Measurements from ENCODE around the gene ZNF415. TPM values are rescaled to one million over a fixed set of nuclear protein-coding genes. Genes with fewer than 3 reads are reported as not detected.

ZNF415 gene
- 4.9 TPM for polyA plus RNA-seq

DNA sequence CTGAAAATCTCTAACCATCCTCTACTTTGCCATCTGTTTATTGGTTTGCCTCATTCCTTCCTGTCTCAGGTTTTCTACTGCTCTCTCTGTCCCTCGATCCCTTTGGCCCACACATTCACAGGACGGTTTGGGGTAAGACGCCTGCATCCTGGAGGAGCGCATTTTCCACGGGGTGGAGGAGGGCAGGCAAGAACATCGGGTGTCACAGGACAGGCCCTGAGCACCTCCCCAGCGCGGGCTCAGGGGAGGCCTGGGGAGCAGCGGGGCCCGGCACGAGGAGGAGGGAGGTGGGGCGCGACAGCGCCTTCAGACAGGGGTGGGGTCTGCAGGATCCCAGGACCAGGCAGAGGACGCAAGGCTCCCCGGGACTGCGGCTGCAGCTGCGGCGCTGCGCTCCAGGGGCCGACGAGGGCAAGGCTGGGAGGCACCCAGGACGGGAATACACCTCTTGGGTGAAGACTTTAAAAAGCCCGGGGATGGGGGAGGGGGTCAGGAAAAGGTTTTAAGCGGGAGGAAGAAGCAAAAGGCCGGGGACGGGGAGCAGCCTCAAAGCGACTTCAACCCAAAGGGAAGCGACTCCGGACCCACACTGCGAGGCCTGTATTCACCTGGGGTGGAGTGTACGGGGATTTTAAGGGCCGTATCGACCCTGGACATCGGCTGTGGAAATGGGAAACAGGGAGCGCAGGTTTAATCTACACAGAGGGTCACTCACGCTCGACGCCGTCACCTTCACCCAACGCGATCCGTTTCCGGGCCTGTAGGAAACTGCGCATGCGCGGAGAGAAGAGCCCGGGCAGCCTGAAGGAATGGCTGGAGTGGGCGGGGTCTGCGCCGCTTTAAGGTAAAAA is at the start of gene ZNF415:
TSS of gene ZNF415 (minus strand) at position 770 of the 851 bp plus-strand sequence. CDS start 10,234 bp downstream, outside the sequence.
- Mint-ChIP-seq H3K4me3 (peak within 1 kb of the TSS; percentile 70 to 90 (median 85)), H3K9me3 (peaks cover 9 to 39% (median 26%) of the 10 kb centered on the region in 3 donors), H3K27ac (no peak within 1 kb of the TSS), H3K27me3 (peaks cover 6% of the 10 kb centered on the region), H3K36me3 (peaks cover 4% of the 10 kb centered on the region), H3K4me1 (peaks cover 0 to 3% (median 3%) of the 10 kb centered on the region in 3 donors)

DNA sequence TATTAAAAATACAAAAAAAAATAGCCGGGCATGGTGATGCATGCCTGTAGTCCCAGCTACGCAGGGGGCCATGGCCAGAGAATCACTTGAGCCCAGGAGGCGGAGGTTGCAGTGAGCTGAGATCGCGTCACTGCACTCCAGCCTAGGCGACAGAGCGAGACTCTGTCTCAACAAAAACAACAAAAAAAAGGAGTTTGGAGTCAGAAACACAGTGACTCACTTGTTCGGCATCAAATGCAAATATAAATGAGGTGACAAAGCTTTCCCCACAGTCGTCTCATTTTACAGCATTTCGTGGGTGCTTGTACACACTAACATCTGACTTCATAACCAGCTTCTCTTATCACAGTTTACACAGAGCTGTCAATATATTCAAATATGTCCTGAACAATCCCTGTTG is 49.5 kb upstream of the ZNF415 start:
- Mint-ChIP-seq H3K27ac (no peak overlapping the region), H3K36me3 (peaks cover 13% of the 10 kb centered on the region), H3K4me1 (peaks cover 0 to 4% (median 3%) of the 10 kb centered on the region in 3 donors), H3K9me3 (peaks cover 8 to 33% (median 21%) of the 10 kb centered on the region in 3 donors), H3K27me3 (no peaks in the 10 kb centered on the region), H3K4me3 (no peak overlapping the region)

- H3K27ac Mint-ChIP-seq, result no peak overlapping the region
- H3K27me3 Mint-ChIP-seq, result no peaks in the 10 kb centered on the region
- peaks cover 13% of the 10 kb centered on the region for H3K36me3 Mint-ChIP-seq
- peaks cover 0 to 1% (median 0%) of the 10 kb centered on the region in 3 donors for H3K4me1 Mint-ChIP-seq
- no peak overlapping the region for H3K4me3 Mint-ChIP-seq
- H3K9me3 Mint-ChIP-seq, result peaks cover 19 to 37% (median 22%) of the 10 kb centered on the region in 3 donors
These were observed 45.3 kb upstream of the ZNF415 start for GRCh38 chr19:53177986-53178385.

DNA sequence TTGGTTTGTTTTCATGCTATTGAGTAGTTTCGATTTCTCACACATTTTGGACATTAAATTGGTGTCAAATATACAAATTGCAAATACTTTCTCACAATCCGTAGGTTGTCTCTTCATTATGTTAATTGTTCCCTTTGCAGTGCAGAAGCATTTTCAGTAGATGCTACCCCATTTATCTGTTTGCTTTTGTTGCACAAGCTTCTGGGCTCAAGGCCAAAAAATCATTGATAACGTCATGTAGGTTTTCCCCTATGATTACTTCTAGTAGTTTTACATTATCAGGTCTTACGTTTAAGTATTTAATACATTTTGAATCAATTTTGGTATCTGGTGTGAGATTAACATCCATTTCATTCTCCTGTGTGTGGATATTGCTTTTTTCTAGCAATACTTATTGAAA is 40.2 kb upstream of the ZNF415 start:
- no peak overlapping the region for H3K4me3 Mint-ChIP-seq
- peaks cover 0 to 1% (median 0%) of the 10 kb centered on the region in 3 donors for H3K4me1 Mint-ChIP-seq
- H3K27me3 Mint-ChIP-seq, result no peaks in the 10 kb centered on the region
- H3K9me3 Mint-ChIP-seq, result peaks cover 15 to 34% (median 19%) of the 10 kb centered on the region in 3 donors
- H3K36me3 Mint-ChIP-seq, result peaks cover 12% of the 10 kb centered on the region
- H3K27ac Mint-ChIP-seq, result no peak overlapping the region

GRCh38 chr19:53165691-53166091 is 33.0 kb upstream of the ZNF415 start:
- no peaks in the 10 kb centered on the region for H3K27me3 Mint-ChIP-seq
- no peaks in the 10 kb centered on the region for H3K4me1 Mint-ChIP-seq
- H3K27ac Mint-ChIP-seq, result no peak overlapping the region
- H3K36me3 Mint-ChIP-seq, result peaks cover 14% of the 10 kb centered on the region
- peaks cover 10 to 44% (median 30%) of the 10 kb centered on the region in 3 donors for H3K9me3 Mint-ChIP-seq
- H3K4me3 Mint-ChIP-seq, result no peak overlapping the region

DNA sequence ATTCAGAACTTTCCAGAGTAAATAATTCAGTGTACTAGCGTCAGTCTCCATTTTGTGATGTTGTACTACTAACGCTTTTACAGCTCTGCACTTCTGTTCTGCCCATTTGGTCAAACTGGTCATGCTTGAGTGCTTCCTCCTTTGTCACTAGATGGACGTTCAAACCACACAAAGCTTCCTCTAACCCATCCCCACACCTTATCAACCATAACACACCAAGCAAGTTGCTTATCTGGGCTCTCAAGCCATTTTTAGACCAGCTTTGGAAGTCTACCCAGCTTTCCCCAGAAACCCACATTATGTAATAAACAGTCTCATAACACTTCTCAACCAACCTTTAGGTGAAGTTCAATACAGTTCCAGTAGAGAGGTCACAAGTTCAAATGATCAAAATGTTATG is 28.4 kb upstream of the ZNF415 start:
- Mint-ChIP-seq H3K27ac (peak overlapping the region in 1 of 3 donors; percentile 10), H3K9me3 (peaks cover 15 to 38% (median 28%) of the 10 kb centered on the region in 3 donors)

DNA sequence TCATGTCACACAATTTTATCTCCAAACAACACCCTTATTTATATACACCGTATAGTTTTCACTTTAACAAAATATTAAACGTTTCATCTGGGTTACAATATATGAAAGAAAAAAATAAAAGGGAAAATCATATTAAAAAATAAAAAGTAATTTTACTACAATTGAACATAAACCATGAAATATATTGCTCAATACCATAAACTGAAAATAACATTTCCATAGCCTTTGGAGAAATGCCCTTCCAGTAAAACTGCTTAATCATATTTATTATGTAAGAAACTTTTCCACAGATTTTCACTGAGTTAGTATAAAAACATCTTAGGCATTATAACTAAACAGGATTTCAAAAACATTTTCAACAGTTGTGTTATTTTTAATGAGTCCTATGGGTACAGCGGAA is 27.6 kb upstream of the ZNF415 start:
- H3K4me3 Mint-ChIP-seq, result peak overlapping the region in 1 of 4 donors; percentile 93
- H3K4me1 Mint-ChIP-seq, result peaks cover 14 to 16% (median 15%) of the 10 kb centered on the region in 3 donors
- H3K27me3 Mint-ChIP-seq, result no peaks in the 10 kb centered on the region
- peaks cover 13% of the 10 kb centered on the region for H3K36me3 Mint-ChIP-seq
- H3K27ac Mint-ChIP-seq, result no peak overlapping the region
- peaks cover 8 to 32% (median 21%) of the 10 kb centered on the region in 3 donors for H3K9me3 Mint-ChIP-seq

More for the DNA sequence above, 28.4 kb upstream of the ZNF415 start:
- no peaks in the 10 kb centered on the region for H3K27me3 Mint-ChIP-seq
- H3K4me1 Mint-ChIP-seq, result peaks cover 14 to 16% (median 15%) of the 10 kb centered on the region in 3 donors
- peak overlapping the region in 2 of 4 donors; percentile 63 to 83 for H3K4me3 Mint-ChIP-seq
- H3K36me3 Mint-ChIP-seq, result peaks cover 14% of the 10 kb centered on the region

- Mint-ChIP-seq H3K36me3 (peaks cover 21% of the 10 kb centered on the region), H3K9me3 (peaks cover 13 to 31% (median 24%) of the 10 kb centered on the region in 3 donors), H3K4me1 (peaks cover 14 to 21% (median 18%) of the 10 kb centered on the region in 3 donors)
These were observed 25.5 kb upstream of the ZNF415 start for GRCh38 chr19:53158119-53158656.

DNA sequence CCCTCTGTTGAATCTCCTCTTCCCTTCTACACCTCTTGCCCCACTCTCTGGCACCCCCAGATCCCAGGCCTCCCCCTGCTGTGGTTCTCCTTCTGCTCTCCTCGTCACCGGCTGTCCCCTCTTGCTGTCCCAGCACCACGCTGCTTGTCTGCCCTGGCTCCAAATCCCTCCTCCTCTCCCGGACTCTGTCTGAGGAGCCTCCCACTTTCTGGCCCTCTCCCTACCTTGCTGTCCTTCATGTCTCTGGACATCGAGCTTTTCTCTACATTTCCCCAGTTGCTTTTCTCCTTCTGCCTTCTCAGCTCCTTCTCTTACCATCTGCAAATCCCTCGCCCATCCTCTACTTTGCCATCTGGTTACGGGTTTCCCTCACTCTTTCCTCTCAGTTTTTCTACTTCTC is 24.9 kb upstream of the ZNF415 start:
- no peaks in the 10 kb centered on the region for H3K27me3 Mint-ChIP-seq
- H3K4me1 Mint-ChIP-seq, result peaks cover 14 to 21% (median 18%) of the 10 kb centered on the region in 3 donors
- H3K4me3 Mint-ChIP-seq, result peak overlapping the region; percentile 85 to 94 (median 94)
- peak overlapping the region; percentile 64 to 87 (median 80) for H3K27ac Mint-ChIP-seq
- peaks cover 25% of the 10 kb centered on the region for H3K36me3 Mint-ChIP-seq
- H3K9me3 Mint-ChIP-seq, result peaks cover 15 to 29% (median 27%) of the 10 kb centered on the region in 3 donors

More at GRCh38 chr19:53158119-53158656, 25.5 kb upstream of the ZNF415 start:
- Mint-ChIP-seq H3K27me3 (no peaks in the 10 kb centered on the region), H3K4me3 (peak overlapping the region; percentile 85 to 94 (median 94)), H3K27ac (peak overlapping the region; percentile 78 to 87 (median 86))

DNA sequence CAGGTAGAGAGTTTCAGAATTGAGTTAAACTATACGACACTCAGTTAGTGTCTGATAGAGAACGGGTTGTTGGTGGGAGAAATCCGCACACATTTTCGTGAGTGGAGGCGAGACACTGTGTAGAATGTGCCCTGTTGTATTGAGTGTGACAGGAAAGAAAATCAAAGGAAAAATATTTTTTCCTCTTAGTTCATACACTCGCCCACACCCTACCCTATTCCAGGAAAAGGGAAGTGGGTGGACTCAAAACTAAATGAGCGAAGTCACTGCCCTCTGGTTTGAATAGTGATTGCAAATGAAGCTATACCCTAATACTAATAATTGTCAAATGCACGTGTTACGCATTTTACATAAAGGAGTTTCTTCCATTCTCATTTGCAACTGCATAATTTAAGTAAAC is 24.1 kb upstream of the ZNF415 start:
- H3K4me3 Mint-ChIP-seq, result peak overlapping the region; percentile 85 to 94 (median 94)
- peaks cover 15 to 29% (median 27%) of the 10 kb centered on the region in 3 donors for H3K9me3 Mint-ChIP-seq
- H3K27ac Mint-ChIP-seq, result peak overlapping the region in 2 of 3 donors; percentile 64 to 87
- no peaks in the 10 kb centered on the region for H3K27me3 Mint-ChIP-seq
- H3K4me1 Mint-ChIP-seq, result peaks cover 14 to 21% (median 18%) of the 10 kb centered on the region in 3 donors
- peaks cover 25% of the 10 kb centered on the region for H3K36me3 Mint-ChIP-seq

GRCh38 chr19:53147645-53148044 is 14.9 kb upstream of the ZNF415 start:
- Mint-ChIP-seq H3K9me3 (peaks cover 18 to 40% (median 34%) of the 10 kb centered on the region in 3 donors), H3K4me1 (peaks cover 0 to 2% (median 0%) of the 10 kb centered on the region in 3 donors), H3K4me3 (peak overlapping the region in 1 of 4 donors; percentile 27), H3K27ac (no peak overlapping the region), H3K36me3 (peaks cover 44% of the 10 kb centered on the region), H3K27me3 (no peaks in the 10 kb centered on the region)

DNA sequence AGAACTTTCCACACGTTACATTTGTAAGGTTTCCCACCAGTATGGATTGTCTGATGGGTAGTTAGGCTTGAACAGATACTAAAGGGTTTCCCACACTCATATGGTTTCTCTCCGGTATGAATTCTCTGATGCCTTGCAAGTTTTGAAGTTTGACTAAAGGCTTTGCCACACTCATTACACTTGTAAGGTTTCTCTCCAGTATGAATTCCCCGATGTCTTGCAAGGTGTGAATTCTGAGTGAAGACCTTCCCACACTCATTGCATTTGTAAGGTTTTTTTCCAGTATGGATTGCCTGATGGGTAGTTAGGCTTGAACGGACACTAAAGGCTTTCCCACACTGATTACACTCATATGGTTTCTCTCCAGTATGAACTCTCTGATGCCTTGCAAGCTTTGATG is 7.6 kb upstream of the ZNF415 start:
- Mint-ChIP-seq H3K9me3 (peaks cover 20 to 52% (median 37%) of the 10 kb centered on the region in 3 donors), H3K4me3 (no peak overlapping the region), H3K4me1 (no peaks in the 10 kb centered on the region), H3K36me3 (peaks cover 19% of the 10 kb centered on the region), H3K27ac (peak overlapping the region in 1 of 3 donors; percentile 31), H3K27me3 (no peaks in the 10 kb centered on the region)

DNA sequence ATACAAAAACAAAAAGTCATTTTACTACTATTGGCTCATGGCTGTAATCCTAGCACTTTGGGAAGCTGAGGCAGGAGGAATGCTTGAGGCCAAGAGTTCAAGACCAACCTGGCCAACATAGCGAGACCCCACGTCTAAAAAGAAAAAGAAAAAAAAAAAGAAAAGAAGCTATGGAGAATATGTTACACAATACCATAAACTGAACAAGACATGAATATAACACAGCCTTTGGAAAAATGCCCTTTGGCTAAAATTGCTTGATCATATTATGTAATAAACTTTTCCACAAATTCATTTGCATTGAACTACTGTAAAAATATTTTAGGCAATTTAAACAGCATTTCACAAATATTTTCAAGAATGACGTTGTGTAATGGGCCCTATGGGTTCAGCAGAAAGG is 3.7 kb upstream of the ZNF415 start:
- H3K27me3 Mint-ChIP-seq, result peaks cover 4% of the 10 kb centered on the region
- peaks cover 0 to 3% (median 2%) of the 10 kb centered on the region in 3 donors for H3K4me1 Mint-ChIP-seq
- no peak overlapping the region for H3K27ac Mint-ChIP-seq
- peaks cover 16 to 43% (median 32%) of the 10 kb centered on the region in 3 donors for H3K9me3 Mint-ChIP-seq
- peaks cover 3% of the 10 kb centered on the region for H3K36me3 Mint-ChIP-seq
- no peak overlapping the region for H3K4me3 Mint-ChIP-seq

GRCh38 chr19:53131727-53132126 is 983 bp downstream of the ZNF415 start:
- Mint-ChIP-seq H3K27ac (no peak overlapping the region), H3K4me3 (peak overlapping the region; percentile 70 to 90 (median 85)), H3K9me3 (peaks cover 9 to 38% (median 23%) of the 10 kb centered on the region in 3 donors), H3K36me3 (peaks cover 3% of the 10 kb centered on the region), H3K27me3 (peaks cover 6% of the 10 kb centered on the region), H3K4me1 (peaks cover 0 to 3% (median 3%) of the 10 kb centered on the region in 3 donors)

- peaks cover 0 to 3% (median 3%) of the 10 kb centered on the region in 3 donors for H3K4me1 Mint-ChIP-seq
- peaks cover 6% of the 10 kb centered on the region for H3K27me3 Mint-ChIP-seq
- peak overlapping the region in 3 of 4 donors; percentile 81 to 90 (median 89) for H3K4me3 Mint-ChIP-seq
- H3K9me3 Mint-ChIP-seq, result peaks cover 9 to 38% (median 20%) of the 10 kb centered on the region in 3 donors
- H3K36me3 Mint-ChIP-seq, result peaks cover 3% of the 10 kb centered on the region
- H3K27ac Mint-ChIP-seq, result no peak overlapping the region
These were observed 1.6 kb downstream of the ZNF415 start for GRCh38 chr19:53131085-53131590.

Data from IgD-negative memory B cell (primary cell).